T-helper 2 cell treated with Interferon-gamma antibody and Interleukin-4, amounts not matched to agents 100 ng/mL and 5 ng/mL, for 36 hours (primary cell): ENCODE data around the gene AMBP. TPM values are rescaled to one million over a fixed set of nuclear protein-coding genes. Genes with fewer than 3 reads are reported as not detected.

Experiments used
- intact Hi-C: fragments of 100-400 bp; cut with micrococcal nuclease; formaldehyde crosslinking; loops from one replicate; pipeline ENCODE4 v1.15.1; 2023
- total RNA-seq: library from RNA; stranded (reverse); gene quantifications from 2 replicates; pipeline ENCODE4 v1.2.3, GENCODE V29; 2022

AMBP gene
- total RNA-seq, 1 donor from 2014 or later = not detected

- intact Hi-C loops = no loop called here
These were observed 66.0 kb downstream of the AMBP start for GRCh38 chr9:114012126-114012525.

- intact Hi-C loops = no loop called here
These were observed 66.8 kb downstream of the AMBP start for GRCh38 chr9:114011313-114011712.

Other genes with a start within 250 kb of the AMBP start
- gene ZNF618, start 202.0 kb downstream of the AMBP start, total RNA-seq = 0.36 and 0.41 TPM in 2 replicates
- not detected in 2 replicates for gene KIF12, start 21.0 kb upstream of the AMBP start, total RNA-seq
- 0.50 and 0.82 TPM in 2 replicates for gene COL27A1, start 77.2 kb upstream of the AMBP start, total RNA-seq
- gene ORM1, start 244.8 kb upstream of the AMBP start, total RNA-seq = not detected in 2 replicates